Measurements from ENCODE around the gene PTPN21. TPM values are rescaled to one million over a fixed set of nuclear protein-coding genes. Genes with fewer than 3 reads are reported as not detected.

PTPN21 gene
- total RNA-seq, 6 experiments from 2014 or later: 6.0 to 12.2 (median 10.3) TPM

DNA sequence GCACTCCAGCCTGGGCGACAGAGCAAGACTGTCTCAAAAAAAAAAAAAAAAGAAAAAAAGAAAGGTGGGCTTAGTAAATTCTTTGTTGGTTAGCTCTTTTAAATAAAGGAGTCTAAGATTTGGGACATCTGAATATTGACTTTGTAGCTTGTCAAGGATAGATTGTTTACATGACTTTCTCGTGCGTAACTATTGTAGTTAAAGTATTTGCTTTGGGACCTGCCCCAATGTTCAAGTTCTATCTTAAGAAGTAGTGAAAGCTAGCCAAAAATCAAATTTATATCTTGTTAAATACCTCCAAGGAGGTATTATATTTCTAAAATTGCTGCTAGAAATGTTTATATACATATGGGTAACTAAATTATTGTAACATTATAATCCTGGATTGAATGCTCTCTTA, 32.4 kb downstream of the PTPN21 start:
- intact Hi-C loops (cut with DNase I): no loop called here
- H3K27me3 ChIP-seq: no peaks in the 10 kb centered on the region
- 74% methylated on average over 3 of the region's 3 CpGs for WGBS (ENCODE audit: insufficient coverage, low coverage, low lambda C conversion rate, missing lambda C conversion rate)
- H3K36me3 ChIP-seq: no peaks in the 10 kb centered on the region
- H3K27ac ChIP-seq: no peak overlapping the region
- DNase-seq: no peak
- no peak overlapping the region for H3K4me3 ChIP-seq
- H3K4me1 ChIP-seq: no peaks in the 10 kb centered on the region
- TF ChIP-seq POLR2A (IDR thresholded peaks at IDR 0.05): no peak
- TF ChIP-seq, protein P1, sequence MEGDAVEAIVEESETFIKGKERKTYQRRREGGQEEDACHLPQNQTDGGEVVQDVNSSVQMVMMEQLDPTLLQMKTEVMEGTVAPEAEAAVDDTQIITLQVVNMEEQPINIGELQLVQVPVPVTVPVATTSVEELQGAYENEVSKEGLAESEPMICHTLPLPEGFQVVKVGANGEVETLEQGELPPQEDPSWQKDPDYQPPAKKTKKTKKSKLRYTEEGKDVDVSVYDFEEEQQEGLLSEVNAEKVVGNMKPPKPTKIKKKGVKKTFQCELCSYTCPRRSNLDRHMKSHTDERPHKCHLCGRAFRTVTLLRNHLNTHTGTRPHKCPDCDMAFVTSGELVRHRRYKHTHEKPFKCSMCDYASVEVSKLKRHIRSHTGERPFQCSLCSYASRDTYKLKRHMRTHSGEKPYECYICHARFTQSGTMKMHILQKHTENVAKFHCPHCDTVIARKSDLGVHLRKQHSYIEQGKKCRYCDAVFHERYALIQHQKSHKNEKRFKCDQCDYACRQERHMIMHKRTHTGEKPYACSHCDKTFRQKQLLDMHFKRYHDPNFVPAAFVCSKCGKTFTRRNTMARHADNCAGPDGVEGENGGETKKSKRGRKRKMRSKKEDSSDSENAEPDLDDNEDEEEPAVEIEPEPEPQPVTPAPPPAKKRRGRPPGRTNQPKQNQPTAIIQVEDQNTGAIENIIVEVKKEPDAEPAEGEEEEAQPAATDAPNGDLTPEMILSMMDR (IDR thresholded peaks at IDR 0.05): no peak
- no peaks in the 10 kb centered on the region for H3K9me3 ChIP-seq
- no peak for ATAC-seq

DNA sequence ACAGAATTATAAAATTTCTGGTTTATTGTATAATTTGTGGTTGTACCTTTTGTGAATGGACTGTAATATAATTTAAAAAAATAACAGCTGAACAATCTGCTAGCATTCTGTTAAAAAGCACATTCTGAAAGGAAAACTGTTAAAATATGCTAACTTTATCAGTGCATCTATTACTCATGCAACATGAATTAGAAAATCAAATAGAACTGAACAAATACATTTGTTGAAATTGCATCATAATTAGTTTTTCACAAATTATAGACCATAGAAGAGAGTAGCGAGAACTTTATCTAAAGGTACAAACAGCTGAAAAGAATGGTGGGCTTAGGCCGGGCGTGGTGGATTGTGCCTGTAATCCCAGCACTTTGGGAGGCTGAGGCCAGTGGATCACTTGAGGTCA, 33.0 kb downstream of the PTPN21 start:
- intact Hi-C loops (cut with DNase I): no loop called here
- no peak overlapping the region for H3K27ac ChIP-seq

DNA sequence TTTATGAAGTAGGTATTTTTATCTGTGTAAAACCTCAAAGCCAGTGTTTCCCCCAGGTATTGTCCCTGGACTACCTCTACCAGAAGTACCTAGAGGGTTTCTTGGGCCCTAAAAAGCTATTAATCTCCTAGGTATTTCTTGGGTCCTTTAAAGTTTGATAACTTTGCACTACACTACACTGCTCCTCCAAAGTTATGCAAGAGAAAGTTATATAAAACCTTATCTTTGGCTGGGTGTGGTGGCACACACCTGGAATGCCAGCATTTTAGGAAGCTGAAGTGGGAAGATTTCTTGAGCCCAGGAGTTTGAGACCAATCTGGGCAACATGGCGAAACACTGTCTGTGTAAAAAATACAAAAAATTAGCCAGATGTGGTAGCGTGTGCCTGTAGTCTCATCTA, 34.9 kb downstream of the PTPN21 start:
- no peak for ATAC-seq
- no peaks in the 10 kb centered on the region for H3K36me3 ChIP-seq
- no peak overlapping the region for H3K27ac ChIP-seq
- no peaks in the 10 kb centered on the region for H3K27me3 ChIP-seq
- TF ChIP-seq, protein P1 (IDR thresholded peaks at IDR 0.05): no peak
- TF ChIP-seq POLR2A (IDR thresholded peaks at IDR 0.05): no peak
- H3K9me3 ChIP-seq: no peaks in the 10 kb centered on the region
- H3K4me1 ChIP-seq: peaks cover 0 to 9% (median 4%) of the 10 kb centered on the region in 4 donors
- no peak overlapping the region for H3K4me3 ChIP-seq
- intact Hi-C loops (cut with DNase I): no loop called here
- DNase-seq: no peak
- WGBS (ENCODE audit: insufficient coverage, low coverage, low lambda C conversion rate, missing lambda C conversion rate): 85% methylated on average over 2 of the region's 2 CpGs

More for the DNA sequence above, 33.0 kb downstream of the PTPN21 start:
- ATAC-seq: peak in 1 of 4 donors; percentile 36
- no peak for TF ChIP-seq POLR2A (IDR thresholded peaks at IDR 0.05)
- TF ChIP-seq, protein P1 (IDR thresholded peaks at IDR 0.05): no peak
- 61% methylated on average over 3 of the region's 3 CpGs for WGBS (ENCODE audit: insufficient coverage, low coverage, low lambda C conversion rate, missing lambda C conversion rate)
- peaks cover 0 to under 1% (median 0%) of the 10 kb centered on the region in 4 donors for H3K4me1 ChIP-seq
- no peaks in the 10 kb centered on the region for H3K27me3 ChIP-seq
- no peaks in the 10 kb centered on the region for H3K36me3 ChIP-seq
- no peak overlapping the region for H3K4me3 ChIP-seq
- H3K9me3 ChIP-seq: no peaks in the 10 kb centered on the region
- DNase-seq: no peak

DNA sequence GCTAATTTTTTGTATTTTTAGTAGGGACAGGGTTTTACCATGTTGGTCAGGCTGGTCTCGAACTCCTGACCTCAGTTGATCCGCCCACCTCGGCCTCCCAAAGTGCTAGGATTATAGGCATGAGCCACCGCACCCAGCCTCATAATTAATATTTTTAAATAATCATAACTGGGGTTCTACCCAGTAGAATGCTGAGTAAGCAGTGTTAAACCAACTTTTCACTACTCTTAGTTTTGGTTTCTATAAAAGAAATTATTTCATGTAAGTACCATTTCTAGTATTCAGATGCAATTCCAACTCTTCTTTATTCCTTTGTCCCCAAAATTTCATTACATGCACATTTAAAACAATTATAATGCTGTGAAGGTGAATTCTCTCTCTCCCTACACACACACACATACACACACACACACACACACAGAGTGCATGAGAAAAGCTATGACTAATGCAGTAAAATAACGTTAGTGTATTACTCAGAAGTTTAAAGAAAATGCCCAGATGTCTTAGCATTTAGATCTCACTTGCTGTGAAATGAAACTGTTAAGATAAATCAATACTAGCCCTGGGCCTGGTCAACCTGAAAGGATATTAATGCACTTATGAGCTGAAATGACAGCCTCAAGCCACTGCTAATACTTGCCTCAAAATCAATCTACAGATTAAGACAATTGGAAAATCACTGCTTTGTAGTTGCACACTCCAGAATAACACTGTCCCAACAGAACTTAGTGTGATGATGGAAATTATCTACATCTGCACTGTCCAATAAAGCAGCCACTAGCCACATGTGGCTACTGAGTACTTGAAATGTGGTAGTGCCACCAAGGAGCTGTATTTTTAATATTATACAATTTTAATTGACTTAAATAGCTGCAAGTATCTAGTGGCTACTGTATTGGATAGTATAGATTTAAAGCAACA, 36.0 kb downstream of the PTPN21 start:
- intact Hi-C loops (cut with DNase I): no loop called here
- Histone ChIP-seq H3K27me3 (no peaks in the 10 kb centered on the region), H3K4me1 (peaks cover 0 to 9% (median 4%) of the 10 kb centered on the region in 4 donors), H3K4me3 (no peak overlapping the region), H3K27ac (no peak overlapping the region), H3K36me3 (no peaks in the 10 kb centered on the region), H3K9me3 (no peaks in the 10 kb centered on the region)
- no peak for TF ChIP-seq POLR2A (IDR thresholded peaks at IDR 0.05)
- TF ChIP-seq, protein P1 (IDR thresholded peaks at IDR 0.05): no peak
- DNase-seq: no peak
- WGBS (ENCODE audit: insufficient coverage, low coverage, low lambda C conversion rate, missing lambda C conversion rate): 86% methylated on average over 5 of the region's 5 CpGs
- no peak for ATAC-seq

Data from right lobe of liver (tissue), 6 donors.